ENCODE measurements around the gene WNT7B. TPM values are rescaled to one million over a fixed set of nuclear protein-coding genes. Genes with fewer than 3 reads are reported as not detected.
"Not testable (repeated sequence)": the region's sequence is repeated elsewhere in the genome, so short reads cannot be mapped to it uniquely, and the experiment has no call there.

The WNT7B gene
- total RNA-seq, 1 experiment from 2014 or later, result not detected

GRCh38 chr22:46011627-46012181, 34.7 kb upstream of the WNT7B start:
- H3K9me3 ChIP-seq (replicated peaks), result no peaks in the 10 kb centered on the region
- no peaks in the 10 kb centered on the region for H3K36me3 ChIP-seq
- H3K4me1 ChIP-seq, result peaks cover 41% of the 10 kb centered on the region
- peak overlapping the region; percentile 91 for H3K27ac ChIP-seq
- no peaks in the 10 kb centered on the region for H3K27me3 ChIP-seq
- peak; percentile 50 to 59 for DNase-seq
- H3K4me3 ChIP-seq, result peak overlapping the region; percentile 42

DNA sequence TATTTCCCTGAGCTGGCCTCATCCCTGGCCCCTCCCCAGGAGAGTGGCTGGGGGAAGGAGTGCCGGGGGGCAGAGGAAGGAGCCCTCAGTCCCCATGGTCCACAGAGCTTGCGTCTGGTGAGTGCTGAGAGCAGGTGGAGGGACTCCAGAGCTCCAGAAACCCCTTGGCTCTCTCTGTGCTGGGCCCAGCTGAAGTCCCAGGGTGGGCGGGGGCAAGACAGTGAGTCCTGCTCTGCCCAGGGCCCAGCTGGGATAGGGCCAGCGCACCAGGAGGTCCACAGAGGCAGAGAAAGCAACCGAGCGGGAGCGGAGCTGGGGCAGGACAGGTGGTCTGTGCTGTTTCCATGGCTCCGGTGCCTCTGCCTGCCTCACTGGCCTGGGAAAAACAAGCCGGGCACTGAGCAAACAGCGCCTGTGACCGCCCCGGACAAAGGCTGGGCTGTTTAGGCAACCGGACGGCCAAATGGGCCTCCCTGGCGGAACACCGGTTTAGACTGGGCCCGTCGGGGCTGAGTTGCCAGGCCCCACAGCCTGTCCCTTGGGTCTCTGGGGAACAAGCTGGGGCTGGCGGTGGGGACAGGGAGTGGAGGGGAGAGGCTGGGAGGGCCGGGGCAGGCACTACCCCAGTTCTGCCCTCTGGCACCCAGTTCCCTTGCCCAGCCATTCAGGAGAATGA, 34.1 kb upstream of the WNT7B start:
- Histone ChIP-seq H3K36me3 (no peaks in the 10 kb centered on the region), H3K27me3 (no peaks in the 10 kb centered on the region), H3K4me3 (peak overlapping the region; percentile 42), H3K9me3 (replicated peaks) (no peaks in the 10 kb centered on the region), H3K27ac (peak overlapping the region; percentile 91), H3K4me1 (peaks cover 43% of the 10 kb centered on the region)
- peak; percentile 98 for DNase-seq

- no peak for DNase-seq
- peaks cover 43% of the 10 kb centered on the region for H3K4me1 ChIP-seq
These were observed 33.4 kb upstream of the WNT7B start for GRCh38 chr22:46010207-46010867.

GRCh38 chr22:46009730-46010129, 32.8 kb upstream of the WNT7B start:
- Histone ChIP-seq H3K4me1 (peaks cover 38% of the 10 kb centered on the region), H3K27me3 (no peaks in the 10 kb centered on the region), H3K27ac (no peak overlapping the region), H3K9me3 (replicated peaks) (no peaks in the 10 kb centered on the region), H3K4me3 (no peak overlapping the region), H3K36me3 (no peaks in the 10 kb centered on the region)
- DNase-seq, result peak in 1 of 2 experiments; percentile 35

More at GRCh38 chr22:46010207-46010867, 33.4 kb upstream of the WNT7B start:
- Histone ChIP-seq H3K27me3 (no peaks in the 10 kb centered on the region), H3K27ac (peak overlapping the region; percentile 91), H3K9me3 (replicated peaks) (no peaks in the 10 kb centered on the region), H3K36me3 (no peaks in the 10 kb centered on the region), H3K4me3 (no peak overlapping the region)

- DNase-seq, result no peak
- H3K27ac ChIP-seq, result peak overlapping the region; percentile 97
These were observed 32.1 kb upstream of the WNT7B start for GRCh38 chr22:46008836-46009596.

GRCh38 chr22:46008291-46008690, 31.3 kb upstream of the WNT7B start:
- DNase-seq, result peak; percentile 80 to 87
- Histone ChIP-seq H3K4me1 (peaks cover 38% of the 10 kb centered on the region), H3K4me3 (peak overlapping the region; percentile 62), H3K36me3 (no peaks in the 10 kb centered on the region), H3K27ac (peak overlapping the region; percentile 97), H3K27me3 (no peaks in the 10 kb centered on the region), H3K9me3 (replicated peaks) (no peaks in the 10 kb centered on the region)

More at GRCh38 chr22:46008836-46009596, 32.1 kb upstream of the WNT7B start:
- H3K27me3 ChIP-seq, result no peaks in the 10 kb centered on the region
- H3K36me3 ChIP-seq, result no peaks in the 10 kb centered on the region
- H3K4me1 ChIP-seq, result peaks cover 34% of the 10 kb centered on the region
- H3K4me3 ChIP-seq, result no peak overlapping the region
- H3K9me3 ChIP-seq (replicated peaks), result no peaks in the 10 kb centered on the region

DNA sequence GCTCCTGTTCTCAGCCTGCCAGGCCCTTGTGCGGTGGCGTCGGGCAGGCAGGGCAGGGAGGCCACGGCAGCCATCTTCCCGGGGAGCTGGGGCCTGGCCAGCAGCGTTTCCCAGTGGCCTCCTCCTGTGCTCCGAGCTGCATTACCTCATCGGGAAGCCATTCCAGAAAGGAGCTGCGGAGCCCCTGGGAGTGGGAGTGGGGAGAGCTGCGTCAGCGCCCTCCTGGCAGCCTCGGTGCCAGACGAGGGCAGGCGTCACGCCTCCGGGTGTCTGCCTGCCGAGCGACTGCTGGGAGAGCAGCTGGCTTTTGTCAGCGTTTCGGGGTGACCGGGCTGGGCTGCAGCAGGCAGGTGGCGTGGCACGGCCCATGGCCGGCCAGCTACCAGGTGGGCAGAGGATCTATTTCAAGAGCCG, 30.9 kb upstream of the WNT7B start:
- Histone ChIP-seq H3K4me1 (peaks cover 38% of the 10 kb centered on the region), H3K27me3 (no peaks in the 10 kb centered on the region), H3K36me3 (no peaks in the 10 kb centered on the region), H3K9me3 (replicated peaks) (no peaks in the 10 kb centered on the region), H3K27ac (peak overlapping the region; percentile 97), H3K4me3 (peak overlapping the region; percentile 62)
- peak; percentile 97 for DNase-seq

- H3K27me3 ChIP-seq, result no peaks in the 10 kb centered on the region
These were observed 30.3 kb upstream of the WNT7B start for GRCh38 chr22:46007003-46007847.

DNA sequence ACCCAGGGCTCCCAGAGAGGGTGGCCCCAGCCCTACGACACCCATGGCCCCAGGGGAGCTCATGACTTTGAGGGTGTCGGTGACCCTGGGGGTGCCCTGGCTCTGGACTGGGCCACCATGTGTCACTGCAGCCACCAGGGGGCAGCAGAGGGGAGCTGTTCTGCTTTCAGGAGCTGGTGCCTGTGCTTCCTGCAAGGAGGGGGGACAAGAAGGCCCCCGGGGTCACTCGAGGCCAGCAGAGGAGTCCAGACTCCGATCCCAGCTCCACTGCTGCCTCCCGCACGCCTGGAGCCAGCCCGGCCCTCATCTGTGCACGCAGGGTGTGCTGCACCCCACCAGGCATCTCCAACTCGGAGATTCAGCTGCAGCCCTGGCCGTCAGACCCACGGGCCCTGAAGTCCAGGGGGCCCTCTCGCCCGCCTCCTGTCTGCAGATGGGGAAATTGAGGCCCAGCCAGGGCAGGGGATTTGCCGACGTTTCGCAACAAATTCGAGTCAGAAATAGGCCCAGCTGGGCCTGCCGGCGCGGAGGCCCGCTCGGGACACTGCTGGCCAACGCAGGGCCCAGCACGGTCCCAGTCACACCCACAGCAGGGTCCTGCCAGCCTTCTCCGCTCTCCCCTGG, 29.5 kb upstream of the WNT7B start:
- DNase-seq, result peak; percentile 97 to 98
- H3K27me3 ChIP-seq, result no peaks in the 10 kb centered on the region
- no peaks in the 10 kb centered on the region for H3K36me3 ChIP-seq
- H3K27ac ChIP-seq, result peak overlapping the region; percentile 97
- no peaks in the 10 kb centered on the region for H3K9me3 ChIP-seq (replicated peaks)
- H3K4me3 ChIP-seq, result peak overlapping the region; percentile 62
- H3K4me1 ChIP-seq, result peaks cover 36% of the 10 kb centered on the region

More at GRCh38 chr22:46007003-46007847, 30.3 kb upstream of the WNT7B start:
- H3K4me3 ChIP-seq, result peak overlapping the region; percentile 62
- DNase-seq, result peak; percentile 82 to 84
- no peaks in the 10 kb centered on the region for H3K9me3 ChIP-seq (replicated peaks)
- peak overlapping the region; percentile 97 for H3K27ac ChIP-seq
- peaks cover 38% of the 10 kb centered on the region for H3K4me1 ChIP-seq
- H3K36me3 ChIP-seq, result no peaks in the 10 kb centered on the region

- not testable (repeated sequence) for H3K36me3 ChIP-seq; H3K9me3 ChIP-seq (replicated peaks); DNase-seq; H3K27me3 ChIP-seq; H3K27ac ChIP-seq; H3K4me3 ChIP-seq
- peaks cover 46% of the 10 kb centered on the region for H3K4me1 ChIP-seq
These were observed 28.2 kb upstream of the WNT7B start for GRCh38 chr22:46005116-46005705.

DNA sequence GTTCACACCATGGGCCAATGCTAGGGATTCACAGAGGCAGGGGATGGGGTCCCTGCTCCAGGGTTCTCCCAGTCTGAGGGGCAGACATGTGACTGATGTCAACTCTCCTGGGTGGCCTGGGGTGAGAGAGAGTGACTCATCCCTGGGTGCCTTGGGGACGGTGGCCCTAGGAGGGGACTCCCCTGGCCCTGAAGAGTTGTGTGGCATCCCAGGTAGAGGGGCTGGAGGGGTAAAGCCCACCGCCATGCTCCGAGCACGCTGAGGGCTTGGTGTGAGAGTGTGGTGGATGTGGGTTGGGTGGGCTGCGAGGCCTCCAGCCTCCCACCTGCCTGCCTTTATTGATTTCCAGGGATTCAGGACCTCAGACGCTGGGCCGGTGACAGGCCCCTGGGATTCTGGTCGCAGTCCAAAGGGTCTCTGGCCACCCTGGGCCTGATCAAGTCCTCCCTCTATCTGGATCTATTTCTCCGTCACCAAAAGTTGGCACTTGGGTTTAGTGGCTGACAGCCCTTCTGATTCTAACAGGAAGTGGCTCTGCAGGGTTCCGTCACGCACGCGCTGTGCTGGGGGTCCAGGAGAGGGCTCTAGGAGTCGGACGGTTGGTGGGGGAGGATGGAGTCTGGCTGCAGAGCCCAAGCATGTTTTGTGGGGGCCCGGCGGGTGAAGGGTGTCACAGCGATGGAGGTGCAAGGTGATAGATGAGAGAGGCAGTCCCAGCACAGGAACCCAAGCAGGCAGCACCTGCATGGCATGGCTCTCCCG, 27.3 kb upstream of the WNT7B start:
- Histone ChIP-seq H3K4me3 (no peak overlapping the region), H3K4me1 (peaks cover 49% of the 10 kb centered on the region), H3K36me3 (no peaks in the 10 kb centered on the region), H3K9me3 (replicated peaks) (no peaks in the 10 kb centered on the region), H3K27ac (no peak overlapping the region), H3K27me3 (no peaks in the 10 kb centered on the region)
- DNase-seq, result no peak

GRCh38 chr22:46003271-46004091, 26.5 kb upstream of the WNT7B start:
- H3K4me3 ChIP-seq, result no peak overlapping the region
- H3K4me1 ChIP-seq, result peaks cover 50% of the 10 kb centered on the region
- no peak for DNase-seq

More at GRCh38 chr22:46003271-46004091, 26.5 kb upstream of the WNT7B start:
- Histone ChIP-seq H3K9me3 (replicated peaks) (no peaks in the 10 kb centered on the region), H3K36me3 (no peaks in the 10 kb centered on the region), H3K27me3 (no peaks in the 10 kb centered on the region), H3K27ac (peak overlapping the region; percentile 90)
